Measurements from ENCODE around the gene ABCB8. TPM values are rescaled to one million over a fixed set of nuclear protein-coding genes. Genes with fewer than 3 reads are reported as not detected.
A peak's percentile ranks its signal among the peaks of the same experiment; 100 is the strongest.

The ABCB8 gene
- total and polyA plus RNA-seq, 9 of the 15 experiments (the other 6 are each of a cell fraction or from before 2014, with no cell fraction given): 7.6 to 106 (median 36.3) TPM

DNA sequence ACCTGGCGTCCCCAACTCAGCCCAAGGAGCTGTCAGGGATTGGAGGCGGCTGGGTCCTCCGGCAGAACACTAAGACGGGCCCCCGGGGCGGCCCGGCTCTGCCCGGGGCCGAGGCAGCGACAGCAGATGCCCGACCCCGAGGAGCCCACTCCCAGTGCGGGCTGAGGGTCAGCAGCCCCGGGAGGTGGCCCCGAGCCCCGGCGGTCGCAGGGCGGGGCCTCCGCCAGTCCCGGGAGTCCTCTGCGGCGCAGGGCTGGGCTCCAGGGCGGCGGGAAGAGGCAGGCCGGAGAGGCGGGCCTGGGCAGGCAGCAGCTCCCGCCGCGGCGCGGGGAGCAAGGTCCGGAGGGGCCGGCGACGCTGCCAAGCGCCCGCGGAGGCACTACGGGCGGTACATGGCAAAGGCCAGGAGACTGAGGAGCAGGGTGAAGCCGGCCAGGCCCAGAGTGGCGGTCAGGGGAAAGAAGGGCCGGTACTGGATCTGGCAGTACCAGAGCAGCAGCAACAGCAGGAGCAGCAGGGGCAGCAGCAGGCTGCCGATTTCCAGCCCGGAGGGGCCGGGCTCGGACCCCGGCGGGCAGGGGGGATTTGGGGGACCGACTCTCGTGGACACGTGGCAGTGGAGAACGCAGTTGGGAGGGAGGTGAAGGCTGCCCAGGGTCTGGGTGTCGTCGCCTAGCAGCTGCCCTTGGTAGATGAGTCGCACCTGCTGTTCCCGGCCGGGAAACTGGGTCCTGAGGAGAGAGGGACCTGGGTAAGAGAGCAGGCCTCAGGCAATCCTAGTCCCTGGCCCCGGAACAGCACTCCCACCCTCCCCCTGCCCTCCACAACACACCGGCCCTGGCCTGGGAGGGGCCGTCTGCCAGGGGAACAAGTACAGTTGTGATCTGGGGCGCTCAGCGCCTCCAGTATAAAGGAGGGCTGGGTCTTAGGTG, 53.2 kb downstream of the ABCB8 start (continued):
- peak; percentile 94 to 97 for TF ChIP-seq UBTF (IDR thresholded peaks at IDR 0.05; ENCODE audit: borderline replicate concordance in 1 of 2, low read depth in 2 of 2, low read length in 2 of 2)
- TF ChIP-seq FUS (optimal IDR thresholded peaks at IDR 0.05; ENCODE audit: low read depth, low read length): peak; percentile 60
- TF ChIP-seq TEAD1 (CRISPR knock-in tag; IDR thresholded peaks at IDR 0.05): 0 out of 4 replicates have a peak, but pooled peaks have one; percentile 13 to 41
- peak; percentile 39 for TF ChIP-seq U2AF1 (optimal IDR thresholded peaks at IDR 0.05; ENCODE audit: low read depth, low read length)
- TF ChIP-seq SAFB (IDR thresholded peaks at IDR 0.05; ENCODE audit: borderline replicate concordance, low read depth, low read length): 0 out of 2 replicates have a peak, but pooled peaks have one; percentile 58
- peak; percentile 24; the same call in 1 of the 2 replicates for TF ChIP-seq KAT7 (CRISPR knock-in tag; IDR thresholded peaks at IDR 0.05; ENCODE audit: borderline replicate concordance)
- TF ChIP-seq SRF (CRISPR knock-in tag; IDR thresholded peaks at IDR 0.05): peak in 1 of 2 experiments; percentile 22; a peak in 1 of 4 replicates
- 0 out of 2 replicates have a peak, but pooled peaks have one; percentile 51 for TF ChIP-seq ZNF253 (CRISPR knock-in tag; conservative IDR thresholded peaks at IDR 0.05)
- TF ChIP-seq SNRNP70 (optimal IDR thresholded peaks at IDR 0.05; ENCODE audit: low read depth, low read length): no peak
- peak; percentile 36; the same call in 1 of the 2 replicates for TF ChIP-seq ZNF175 (CRISPR knock-in tag; IDR thresholded peaks at IDR 0.05; ENCODE audit: low read depth)
- TF ChIP-seq PHF8 (IDR thresholded peaks at IDR 0.05; ENCODE audit: borderline replicate concordance, low read length): peak; percentile 39; the same call in 1 of the 2 replicates
- peak; percentile 95 for TF ChIP-seq CHD1 (IDR thresholded peaks at IDR 0.05; ENCODE audit: low read length)
- TF ChIP-seq, protein P1, sequence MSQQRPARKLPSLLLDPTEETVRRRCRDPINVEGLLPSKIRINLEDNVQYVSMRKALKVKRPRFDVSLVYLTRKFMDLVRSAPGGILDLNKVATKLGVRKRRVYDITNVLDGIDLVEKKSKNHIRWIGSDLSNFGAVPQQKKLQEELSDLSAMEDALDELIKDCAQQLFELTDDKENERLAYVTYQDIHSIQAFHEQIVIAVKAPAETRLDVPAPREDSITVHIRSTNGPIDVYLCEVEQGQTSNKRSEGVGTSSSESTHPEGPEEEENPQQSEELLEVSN (IDR thresholded peaks at IDR 0.05; ENCODE audit: borderline replicate concordance in 1 of 2, extremely low read depth in 1 of 2, insufficient read depth in 1 of 2, insufficient read length in 1 of 2, low read depth in 1 of 2, low read length in 1 of 2, poor library complexity in 1 of 2, severe bottlenecking in 1 of 2): peak in 1 of 2 experiments; percentile 56
- peak; percentile 37 for TF ChIP-seq FOXP1 (CRISPR knock-in tag; IDR thresholded peaks at IDR 0.05)
- 0 out of 2 replicates have a peak, but pooled peaks have one; percentile 35 for TF ChIP-seq ZBTB26 (CRISPR knock-in tag; IDR thresholded peaks at IDR 0.05)
- TF ChIP-seq ZNF274 (IDR thresholded peaks at IDR 0.05; ENCODE audit: borderline replicate concordance, low read depth, low read length): peak; percentile 34; the same call in 1 of the 2 replicates
- TF ChIP-seq, protein P2, sequence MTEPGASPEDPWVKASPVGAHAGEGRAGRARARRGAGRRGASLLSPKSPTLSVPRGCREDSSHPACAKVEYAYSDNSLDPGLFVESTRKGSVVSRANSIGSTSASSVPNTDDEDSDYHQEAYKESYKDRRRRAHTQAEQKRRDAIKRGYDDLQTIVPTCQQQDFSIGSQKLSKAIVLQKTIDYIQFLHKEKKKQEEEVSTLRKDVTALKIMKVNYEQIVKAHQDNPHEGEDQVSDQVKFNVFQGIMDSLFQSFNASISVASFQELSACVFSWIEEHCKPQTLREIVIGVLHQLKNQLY (CRISPR knock-in tag; conservative IDR thresholded peaks at IDR 0.05): peak; percentile 52 to 63; a peak in 1 of 4 replicates

Data from K562 (cell line).